IMR-90 (cell line): ENCODE data around the gene SYDE2. TPM values are rescaled to one million over a fixed set of nuclear protein-coding genes. Genes with fewer than 3 reads are reported as not detected.
A peak's percentile ranks its signal among the peaks of the same experiment; 100 is the strongest.

Experiments
- ATAC-seq: fragments of 200-7000 bp; cut with Tn5 transposase; 2 replicates; pipeline ENCODE4 v1.9.1; 2020; ENCODE audit warnings: low read depth, mild to moderate bottlenecking, moderate library complexity
- BruUV-seq: library from RNA; stranded (reverse); fragments of 400-500 nt; replicated peaks from 2 replicates; lab custom pipeline; 2021; lab: Mats Ljungman, UMichigan
- CTCF ChIA-PET: fragments of 300-600 bp; formaldehyde crosslinking; extraction: SDS; loops from one replicate; lab custom pipeline; 2021; ENCODE audit warnings: antibody characterized with exemption; lab: Yijun Ruan, JAX
- POLR2A ChIA-PET: fragments of 300-600 bp; sonication (Branson Sonifier 250); formaldehyde crosslinking; loops from one replicate; lab custom pipeline; 2022; ENCODE audit warnings: antibody characterized with exemption; ENCODE audit not compliant: unreplicated experiment; lab: Charles Lee
- DNase-seq: peaks from one replicate; pipeline ENCODE4 v3.0.0; 2013
- H2AFZ ChIP-seq: replicated peaks from 2 replicates; pipeline ENCODE3; 2013; ENCODE audit warnings: low read length, mild to moderate bottlenecking; ENCODE audit not compliant: poor library complexity
- H2AK5ac ChIP-seq: 2 replicates; pipeline ENCODE4 v1.6.1; 2013; ENCODE audit warnings: low read depth, low read length, inconsistent platforms
- H2AK9ac ChIP-seq: replicated peaks from 2 replicates; pipeline ENCODE3; 2013; ENCODE audit warnings: mild to moderate bottlenecking, low read depth, low read length, moderate library complexity; ENCODE audit not compliant: poor library complexity
- H2BK120ac ChIP-seq: 2 replicates; pipeline ENCODE4 v1.6.1; 2013; ENCODE audit warnings: low read depth, low read length, inconsistent platforms
- H2BK15ac ChIP-seq: 3 replicates; pipeline ENCODE4 v1.6.1; 2013; ENCODE audit warnings: low read depth, low read length, inconsistent platforms
- H2BK20ac ChIP-seq: 2 replicates; pipeline ENCODE4 v1.6.1; 2013; ENCODE audit warnings: low read depth, mild to moderate bottlenecking, inconsistent platforms, low read length, moderate library complexity
- H2BK5ac ChIP-seq: 2 replicates; pipeline ENCODE4 v1.6.1; 2013; ENCODE audit warnings: mild to moderate bottlenecking, low read depth, low read length, inconsistent platforms; ENCODE audit not compliant: poor library complexity, severe bottlenecking
- H3K14ac ChIP-seq: replicated peaks from 2 replicates; pipeline ENCODE4 v1.6.1; 2013; ENCODE audit warnings: low read depth, low read length, inconsistent platforms
- H3K18ac ChIP-seq: 2 replicates; pipeline ENCODE4 v1.6.1; 2013; ENCODE audit warnings: low read depth, low read length, control low read depth
- H3K23ac ChIP-seq: 2 replicates; pipeline ENCODE4 v1.6.1; 2013; ENCODE audit warnings: low read depth, low read length, inconsistent platforms
- H3K27ac ChIP-seq: 2 replicates; pipeline ENCODE4 v1.5.1; 2013; ENCODE audit warnings: mild to moderate bottlenecking, control low read depth, low read length; ENCODE audit not compliant: insufficient read depth
- H3K27me3 ChIP-seq: 2 replicates; pipeline ENCODE4 v1.6.1; 2013; ENCODE audit warnings: low read length; ENCODE audit not compliant: control insufficient read depth, insufficient read depth
- H3K36me3 ChIP-seq: 2 replicates; pipeline ENCODE4 v1.6.1; 2013; ENCODE audit warnings: low read length, mixed read lengths; ENCODE audit not compliant: control insufficient read depth, insufficient read depth
- H3K4ac ChIP-seq: 2 replicates; pipeline ENCODE4 v1.6.1; 2013; ENCODE audit warnings: low read depth, low read length, inconsistent platforms
- H3K4me1 ChIP-seq: 2 replicates; pipeline ENCODE4 v1.6.1; 2013; ENCODE audit warnings: low read length, mixed read lengths; ENCODE audit not compliant: control insufficient read depth, insufficient read depth
- H3K4me2 ChIP-seq: 2 replicates; pipeline ENCODE4 v1.6.1; 2013; ENCODE audit warnings: low read depth, mild to moderate bottlenecking, control low read depth, low read length, moderate library complexity
- H3K4me3 ChIP-seq: 2 replicates; pipeline ENCODE4 v1.5.1; 2013; ENCODE audit warnings: low read depth, mild to moderate bottlenecking, control low read depth, low read length, moderate library complexity; ENCODE audit not compliant: insufficient read depth
- H3K56ac ChIP-seq: 2 replicates; pipeline ENCODE4 v1.6.1; 2013; ENCODE audit warnings: low read length, inconsistent platforms; ENCODE audit not compliant: insufficient read depth; ENCODE audit errors: extremely low read depth
- H3K79me1 ChIP-seq, 2 experiments: 2 replicates each; pipeline ENCODE4 v1.6.1; 2013; ENCODE audit warnings: low read length in 2 of 2, inconsistent platforms in 1 of 2, low read depth in 1 of 2
- H3K9ac ChIP-seq: 2 replicates; pipeline ENCODE4 v1.6.1; 2013; ENCODE audit warnings: low read depth, low read length, control low read depth
- H3K9me1 ChIP-seq: 2 replicates; pipeline ENCODE4 v1.6.1; 2013; ENCODE audit warnings: low read length, inconsistent platforms; ENCODE audit not compliant: insufficient read depth
- H3K9me3 ChIP-seq: 2 replicates; pipeline ENCODE4 v1.6.1; 2013; ENCODE audit warnings: low read length; ENCODE audit not compliant: control insufficient read depth, insufficient read depth
- H4K20me1 ChIP-seq: 2 replicates; pipeline ENCODE4 v1.6.1; 2013; ENCODE audit warnings: low read length, inconsistent platforms; ENCODE audit not compliant: insufficient read depth
- H4K5ac ChIP-seq: 2 replicates; pipeline ENCODE4 v1.6.1; 2013; ENCODE audit warnings: mild to moderate bottlenecking, low read depth, low read length, control low read depth
- H4K8ac ChIP-seq, 2 experiments: 2 replicates each; pipeline ENCODE4 v1.6.1; 2013; ENCODE audit warnings: low read depth in 2 of 2, low read length in 2 of 2, control low read depth in 1 of 2, inconsistent platforms in 1 of 2
- H4K91ac ChIP-seq: 2 replicates; pipeline ENCODE4 v1.6.1; 2013; ENCODE audit warnings: low read depth, low read length, inconsistent platforms; ENCODE audit not compliant: insufficient read depth
- CHD1 ChIP-seq: IDR thresholded peaks from 2 replicates; pipeline ENCODE4 v1.6.1; 2012; ENCODE audit warnings: low read depth, low read length, improper control_type of control experiment
- MAFK ChIP-seq: IDR thresholded peaks from 2 replicates; pipeline ENCODE4 v1.6.1; 2012; ENCODE audit warnings: low read depth, low read length, improper control_type of control experiment
- MAZ ChIP-seq: IDR thresholded peaks from 2 replicates; pipeline ENCODE4 v1.6.1; 2012; ENCODE audit warnings: low read depth, mild to moderate bottlenecking, low read length, improper control_type of control experiment, moderate library complexity, borderline replicate concordance
- RAD21 ChIP-seq: IDR thresholded peaks from 2 replicates; pipeline ENCODE4 v1.6.1; 2012; ENCODE audit warnings: low read length, improper control_type of control experiment
- SMC3 ChIP-seq: fragments of 150-350 bp; IDR thresholded peaks from 2 replicates; pipeline ENCODE4 v1.6.1; 2016; ENCODE audit warnings: low read depth, mild to moderate bottlenecking, antibody characterized with exemption, low read length, moderate library complexity
- USF2 ChIP-seq: fragments of 150-350 bp; IDR thresholded peaks from 2 replicates; pipeline ENCODE4 v1.6.1; 2017; ENCODE audit warnings: mild to moderate bottlenecking, antibody characterized with exemption, low read length, low read depth
- WGBS, 2 experiments: methylation state at CpG; one replicate each; pipeline versions ENCODE4 v1.1.5 to v1.1.7; 2013; ENCODE audit warnings: missing lambda C conversion rate in 2 of 2; ENCODE audit not compliant: insufficient read length in 1 of 2; ENCODE audit errors: extremely low coverage in 2 of 2; 5-methylcytosine and 5-hydroxymethylcytosine counted together
- dilution Hi-C: fragments of 300-500 bp; cut with HindIII; formaldehyde crosslinking; loops from one replicate; pipeline ENCODE4 v1.14.3; 2018; ENCODE audit warnings: low sequenced_read_pairs; ENCODE audit not compliant: unreplicated experiment
- in situ Hi-C: fragments of 300-500 bp; cut with MboI; formaldehyde crosslinking; loops from 3 replicates; pipeline ENCODE4 v1.14.3; 2019; ENCODE audit warnings: low sequenced_read_pairs, inconsistent platforms, mixed read lengths
- intact Hi-C: fragments of 100-400 bp; cut with micrococcal nuclease; formaldehyde crosslinking; loops from 2 replicates; pipeline ENCODE4 v1.10.0; 2022
- polyA plus RNA-seq, 3 experiments: library from polyadenylated mRNA; depleted of rRNA; stranded (reverse); fragments of >200 nt; gene quantifications; 2 replicates each; pipeline ENCODE4 v1.2.3, GENCODE V29; 2012; ENCODE audit warnings: low replicate concordance in 1 of 3
- total RNA-seq: library from RNA; depleted of rRNA; stranded (reverse); fragments of >200 nt; gene quantifications from 2 replicates; pipeline ENCODE4 v1.2.3, GENCODE V29; 2012

The SYDE2 gene
- total and polyA plus RNA-seq, 2 of the 4 experiments (the other 2 are of a cell fraction), result 1.8 to 10.0 TPM

GRCh38 chr1:85245456-85245855, 44.6 kb upstream of the SYDE2 start:
- no peak overlapping the region for H2BK120ac ChIP-seq
- H3K4me1 ChIP-seq, result peaks cover 22% of the 10 kb centered on the region
- H3K14ac ChIP-seq, result no peak overlapping the region
- peak overlapping the region; percentile 33 for H3K18ac ChIP-seq
- no peaks in the 10 kb centered on the region for H3K9me3 ChIP-seq
- no peaks in the 10 kb centered on the region for H3K79me1 ChIP-seq
- no peak overlapping the region for H2AK9ac ChIP-seq
- intact Hi-C loops, result no loop called here
- H2BK20ac ChIP-seq, result no peak overlapping the region
- no peak overlapping the region for H4K8ac ChIP-seq
- H3K27ac ChIP-seq, result peak overlapping the region; percentile 62; the same call in 1 of the 2 replicates
- DNase-seq (no peak), ATAC-seq (peak; percentile 46)
- H3K9me1 ChIP-seq, result no peaks in the 10 kb centered on the region
- H3K27me3 ChIP-seq, result no peaks in the 10 kb centered on the region
- no peak overlapping the region for H3K23ac ChIP-seq
- dilution Hi-C loops, result no loop called here
- no peak overlapping the region for H4K91ac ChIP-seq
- H3K56ac ChIP-seq, result no peak overlapping the region
- no peak for TF ChIP-seq CHD1
- no peak for TF ChIP-seq MAFK
- no peak for TF ChIP-seq MAZ
- no peak for TF ChIP-seq USF2
- no peak for TF ChIP-seq SMC3
- no peak for TF ChIP-seq RAD21
- ChIA-PET POLR2A (no interaction called here), CTCF (interaction anchor here (1.0 to 3.3 kb wide), 2 partner anchors 9 to 21 kb away, joined by 3 to 12 read pairs; no protein-coding TSS in a partner anchor)
- WGBS, 2 experiments, result 60% methylated on average over 1 of the region's 1 CpG; no CpG with 5 or more reads in 1 of the 2 experiments
- no peak overlapping the region for H3K4me2 ChIP-seq
- H3K4me3 ChIP-seq, result no peak overlapping the region
- no peaks in the 10 kb centered on the region for H4K20me1 ChIP-seq
- no peak overlapping the region for H3K4ac ChIP-seq
- H2AK5ac ChIP-seq, result no peak overlapping the region
- no peak overlapping the region for H3K9ac ChIP-seq
- no peak overlapping the region for H2BK15ac ChIP-seq
- in situ Hi-C loops, result no loop called here
- peak overlapping the region; percentile 82 for H4K5ac ChIP-seq
- H2AFZ ChIP-seq, result no peak overlapping the region
- no peak overlapping the region for H2BK5ac ChIP-seq
- H3K36me3 ChIP-seq, result no peaks in the 10 kb centered on the region
- BruUV-seq, result no TSS peak
